Loucy (cell line): ENCODE data around the gene CTNNA2.

Experiments used
- H2AFZ ChIP-seq: fragments of 200-600 bp; sonication (generic); 2 replicates; pipeline ENCODE4 v1.6.0; 2016; ENCODE audit warnings: antibody characterized with exemption, mild to moderate bottlenecking, low read length, moderate library complexity
- H3F3A ChIP-seq: fragments of 200-600 bp; 2 replicates; pipeline ENCODE4 v1.6.0; 2016; ENCODE audit warnings: antibody characterized with exemption, low read depth, mild to moderate bottlenecking
- H3K27me3 ChIP-seq: fragments of 200-600 bp; sonication (generic); 2 replicates; pipeline ENCODE4 v1.6.1; 2014; ENCODE audit warnings: low read length, mild to moderate bottlenecking; ENCODE audit not compliant: insufficient read depth, poor library complexity, severe bottlenecking
- H3K36me3 ChIP-seq: fragments of 200-600 bp; sonication (generic); 2 replicates; pipeline ENCODE4 v1.6.1; 2016; ENCODE audit warnings: low read length; ENCODE audit not compliant: insufficient read depth
- H3K4me1 ChIP-seq: fragments of 200-600 bp; sonication (generic); 2 replicates; pipeline ENCODE4 v1.5.1; 2014; ENCODE audit warnings: low read length, mild to moderate bottlenecking; ENCODE audit not compliant: insufficient read depth, poor library complexity, severe bottlenecking
- H3K4me2 ChIP-seq: fragments of 200-600 bp; sonication (generic); 2 replicates; pipeline ENCODE4 v1.6.0; 2014; ENCODE audit warnings: antibody characterized with exemption, low read length, low read depth, mild to moderate bottlenecking; ENCODE audit not compliant: poor library complexity, severe bottlenecking
- H3K4me3 ChIP-seq: fragments of 200-600 bp; sonication (generic); 2 replicates; pipeline ENCODE4 v1.5.1; 2014; ENCODE audit warnings: low read length, mild to moderate bottlenecking, mixed read lengths; ENCODE audit not compliant: poor library complexity, severe bottlenecking
- H3K79me2 ChIP-seq: fragments of 200-600 bp; sonication (generic); 2 replicates; pipeline ENCODE4 v1.6.1; 2014; ENCODE audit warnings: low read length; ENCODE audit not compliant: insufficient read depth
- H3K9ac ChIP-seq: fragments of 200-600 bp; sonication (generic); 2 replicates; pipeline ENCODE4 v1.6.0; 2014; ENCODE audit warnings: mild to moderate bottlenecking, low read depth, low read length, moderate library complexity; ENCODE audit not compliant: poor library complexity, severe bottlenecking
- H3K9me2 ChIP-seq: fragments of 200-600 bp; sonication (generic); replicated peaks from 2 replicates; pipeline ENCODE4 v1.6.1; 2016; ENCODE audit warnings: low read depth, low read length, mixed read lengths
- H3K9me3 ChIP-seq: fragments of 200-600 bp; sonication (generic); 2 replicates; pipeline ENCODE4 v1.6.1; 2014; ENCODE audit warnings: mild to moderate bottlenecking, antibody characterized with exemption, low read length, low read depth; ENCODE audit not compliant: insufficient read depth
- H4K20me1 ChIP-seq: fragments of 200-600 bp; sonication (generic); 2 replicates; pipeline ENCODE4 v1.6.0; 2014; ENCODE audit warnings: antibody characterized with exemption, low read length, mild to moderate bottlenecking; ENCODE audit not compliant: insufficient read depth, poor library complexity, severe bottlenecking
- EZH2phosphoT487 ChIP-seq: fragments of 200-600 bp; IDR thresholded peaks from 2 replicates; pipeline ENCODE4 v1.6.1; 2018; ENCODE audit warnings: antibody characterized with exemption, mild to moderate bottlenecking, moderate library complexity, borderline replicate concordance
- TF ChIP-seq, protein P1 (sequence below): fragments of 200-600 bp; sonication (generic); conservative IDR thresholded peaks from 2 replicates; pipeline ENCODE4 v1.5.1; 2014; ENCODE audit warnings: mild to moderate bottlenecking, antibody characterized with exemption, low read length

CTNNA2 gene

DNA sequence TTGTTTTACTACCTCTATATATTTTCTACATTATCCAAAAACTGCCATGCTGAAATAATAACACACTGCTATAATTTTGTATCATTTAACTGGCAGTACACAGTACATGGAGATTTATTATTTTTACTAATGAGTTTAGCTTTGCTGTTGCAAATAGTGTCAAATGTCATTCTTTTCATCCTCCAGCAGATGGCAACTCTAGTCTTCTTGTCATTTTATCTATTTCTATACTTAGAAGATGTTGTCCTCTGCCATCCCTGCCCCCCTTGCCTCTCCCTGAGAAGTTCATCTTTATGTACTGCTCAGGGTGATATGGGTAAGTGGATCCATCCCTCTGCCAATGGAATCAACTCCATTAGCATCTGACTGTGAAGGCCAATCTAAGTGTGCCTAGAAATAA lies 813.4 kb downstream of the CTNNA2 start:
- Histone ChIP-seq H3K9me3 (no peaks in the 10 kb centered on the region), H4K20me1 (no peaks in the 10 kb centered on the region), H3K4me2 (no peak overlapping the region), H3K27me3 (no peaks in the 10 kb centered on the region), H3F3A (no peaks in the 10 kb centered on the region), H3K9ac (no peak overlapping the region), H3K36me3 (no peaks in the 10 kb centered on the region), H3K9me2 (no peaks in the 10 kb centered on the region), H2AFZ (no peak overlapping the region), H3K79me2 (no peaks in the 10 kb centered on the region), H3K4me1 (no peaks in the 10 kb centered on the region), H3K4me3 (no peak overlapping the region)
- TF ChIP-seq, protein P1, sequence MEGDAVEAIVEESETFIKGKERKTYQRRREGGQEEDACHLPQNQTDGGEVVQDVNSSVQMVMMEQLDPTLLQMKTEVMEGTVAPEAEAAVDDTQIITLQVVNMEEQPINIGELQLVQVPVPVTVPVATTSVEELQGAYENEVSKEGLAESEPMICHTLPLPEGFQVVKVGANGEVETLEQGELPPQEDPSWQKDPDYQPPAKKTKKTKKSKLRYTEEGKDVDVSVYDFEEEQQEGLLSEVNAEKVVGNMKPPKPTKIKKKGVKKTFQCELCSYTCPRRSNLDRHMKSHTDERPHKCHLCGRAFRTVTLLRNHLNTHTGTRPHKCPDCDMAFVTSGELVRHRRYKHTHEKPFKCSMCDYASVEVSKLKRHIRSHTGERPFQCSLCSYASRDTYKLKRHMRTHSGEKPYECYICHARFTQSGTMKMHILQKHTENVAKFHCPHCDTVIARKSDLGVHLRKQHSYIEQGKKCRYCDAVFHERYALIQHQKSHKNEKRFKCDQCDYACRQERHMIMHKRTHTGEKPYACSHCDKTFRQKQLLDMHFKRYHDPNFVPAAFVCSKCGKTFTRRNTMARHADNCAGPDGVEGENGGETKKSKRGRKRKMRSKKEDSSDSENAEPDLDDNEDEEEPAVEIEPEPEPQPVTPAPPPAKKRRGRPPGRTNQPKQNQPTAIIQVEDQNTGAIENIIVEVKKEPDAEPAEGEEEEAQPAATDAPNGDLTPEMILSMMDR = peak; percentile 30
- no peak for TF ChIP-seq EZH2phosphoT487

DNA sequence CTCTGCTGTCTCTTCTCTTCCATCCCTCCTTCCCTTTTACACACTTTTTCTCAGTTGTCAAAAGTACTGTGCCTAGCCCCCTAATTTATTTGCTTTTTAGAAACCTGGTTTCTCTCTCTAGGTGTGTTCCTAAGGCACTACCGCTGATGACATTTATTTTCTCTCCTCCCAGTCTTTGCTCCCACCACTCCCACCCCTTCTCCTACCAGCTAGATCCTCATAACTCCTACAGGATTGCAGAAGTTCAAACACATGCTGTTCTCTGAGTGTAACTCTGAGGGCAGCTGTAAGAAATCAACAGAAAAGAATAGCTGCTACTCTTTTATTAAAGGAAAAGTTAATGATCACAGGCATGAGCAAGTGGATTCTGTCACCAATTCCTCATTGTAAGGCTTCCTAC lies 814.0 kb downstream of the CTNNA2 start:
- Histone ChIP-seq H3K4me2 (no peak overlapping the region), H3K9me3 (no peaks in the 10 kb centered on the region), H2AFZ (no peak overlapping the region), H3K4me3 (no peak overlapping the region), H3K27me3 (no peaks in the 10 kb centered on the region), H3K9me2 (no peaks in the 10 kb centered on the region), H4K20me1 (no peaks in the 10 kb centered on the region), H3K4me1 (no peaks in the 10 kb centered on the region), H3K9ac (no peak overlapping the region), H3K79me2 (no peaks in the 10 kb centered on the region), H3K36me3 (no peaks in the 10 kb centered on the region), H3F3A (no peaks in the 10 kb centered on the region)
- TF ChIP-seq, protein P1 = no peak
- TF ChIP-seq EZH2phosphoT487 = no peak

DNA sequence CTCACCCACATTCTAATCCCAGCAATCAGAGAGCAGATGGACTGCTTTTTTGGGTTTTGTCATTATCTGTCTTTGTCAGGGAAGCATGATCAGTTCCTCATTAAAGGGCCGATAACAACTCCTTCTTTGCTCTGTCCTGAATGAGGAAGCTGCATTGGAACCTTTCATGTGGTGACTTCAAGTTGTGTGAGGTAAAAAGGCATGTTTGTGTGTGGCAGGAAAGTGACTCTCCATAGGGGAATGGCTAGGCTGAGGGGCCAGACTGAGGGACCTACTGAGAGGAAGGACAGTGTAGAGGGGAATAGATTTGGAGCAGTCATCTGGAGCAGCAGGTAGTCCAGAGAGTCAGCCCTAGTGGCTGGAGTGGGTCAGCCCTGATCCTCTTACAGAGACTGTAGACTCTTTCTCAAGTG lies 815.3 kb downstream of the CTNNA2 start:
- H3K79me2 ChIP-seq = no peaks in the 10 kb centered on the region
- no peaks in the 10 kb centered on the region for H3K27me3 ChIP-seq
- H3K9ac ChIP-seq = no peak overlapping the region
- H3K9me2 ChIP-seq = no peaks in the 10 kb centered on the region
- H3K9me3 ChIP-seq = no peaks in the 10 kb centered on the region
- no peaks in the 10 kb centered on the region for H4K20me1 ChIP-seq
- no peak for TF ChIP-seq EZH2phosphoT487
- no peaks in the 10 kb centered on the region for H3F3A ChIP-seq
- H3K4me1 ChIP-seq = no peaks in the 10 kb centered on the region
- no peak overlapping the region for H2AFZ ChIP-seq
- H3K4me3 ChIP-seq = no peak overlapping the region
- H3K36me3 ChIP-seq = no peaks in the 10 kb centered on the region
- no peak overlapping the region for H3K4me2 ChIP-seq

DNA sequence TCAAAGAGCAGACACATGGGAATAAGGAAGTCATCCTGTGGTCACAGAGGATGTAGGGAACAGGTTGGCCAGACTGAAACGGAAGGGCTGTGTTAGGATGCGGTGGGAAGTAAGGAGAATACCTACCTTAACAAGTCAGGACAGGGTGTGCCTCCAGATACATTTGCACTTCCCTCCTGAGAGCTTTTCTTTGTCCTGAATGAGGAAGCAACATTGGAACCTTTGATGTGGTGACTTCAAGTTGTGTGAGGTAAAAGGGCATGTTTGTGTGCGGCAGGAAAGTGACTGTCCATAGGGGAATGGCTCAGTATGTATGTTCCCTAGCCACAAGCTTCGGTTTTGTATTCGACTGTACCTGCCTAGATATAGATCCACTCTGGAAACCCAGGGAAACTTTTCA lies 816.6 kb downstream of the CTNNA2 start:
- no peak overlapping the region for H3K9ac ChIP-seq

More for the DNA sequence above, 816.6 kb downstream of the CTNNA2 start:
- H2AFZ ChIP-seq = no peak overlapping the region
- H4K20me1 ChIP-seq = no peaks in the 10 kb centered on the region
- no peaks in the 10 kb centered on the region for H3F3A ChIP-seq
- TF ChIP-seq, protein P1 = no peak
- no peak for TF ChIP-seq EZH2phosphoT487
- H3K4me2 ChIP-seq = no peak overlapping the region
- H3K36me3 ChIP-seq = no peaks in the 10 kb centered on the region
- H3K9me2 ChIP-seq = no peaks in the 10 kb centered on the region
- no peaks in the 10 kb centered on the region for H3K9me3 ChIP-seq
- no peak overlapping the region for H3K4me3 ChIP-seq
- no peaks in the 10 kb centered on the region for H3K4me1 ChIP-seq
- no peaks in the 10 kb centered on the region for H3K79me2 ChIP-seq
- no peaks in the 10 kb centered on the region for H3K27me3 ChIP-seq
